Panc1 (cell line): Measurements from ENCODE around the gene ADARB1.

Experiments
- POLR2AphosphoS5 ChIP-seq: IDR thresholded peaks from 2 replicates; pipeline ENCODE4 v1.6.1; 2012; ENCODE audit warnings: mild to moderate bottlenecking, low read depth, low read length, moderate library complexity
- SIN3A ChIP-seq: IDR thresholded peaks from 2 replicates; pipeline ENCODE4 v1.6.1; 2012; ENCODE audit warnings: low read depth, mild to moderate bottlenecking, low read length, moderate library complexity, borderline replicate concordance; ENCODE audit not compliant: insufficient read depth
- TCF7L2 ChIP-seq: IDR thresholded peaks from 2 replicates; pipeline ENCODE4 v1.6.1; 2011; ENCODE audit warnings: mild to moderate bottlenecking, low read depth, low read length, inconsistent platforms
- TF ChIP-seq, protein P1 (sequence below): fragments of 450-650 bp; IDR thresholded peaks from 2 replicates; pipeline ENCODE4 v1.5.1; 2017; ENCODE audit warnings: mild to moderate bottlenecking

- TF ChIP-seq, protein P1, sequence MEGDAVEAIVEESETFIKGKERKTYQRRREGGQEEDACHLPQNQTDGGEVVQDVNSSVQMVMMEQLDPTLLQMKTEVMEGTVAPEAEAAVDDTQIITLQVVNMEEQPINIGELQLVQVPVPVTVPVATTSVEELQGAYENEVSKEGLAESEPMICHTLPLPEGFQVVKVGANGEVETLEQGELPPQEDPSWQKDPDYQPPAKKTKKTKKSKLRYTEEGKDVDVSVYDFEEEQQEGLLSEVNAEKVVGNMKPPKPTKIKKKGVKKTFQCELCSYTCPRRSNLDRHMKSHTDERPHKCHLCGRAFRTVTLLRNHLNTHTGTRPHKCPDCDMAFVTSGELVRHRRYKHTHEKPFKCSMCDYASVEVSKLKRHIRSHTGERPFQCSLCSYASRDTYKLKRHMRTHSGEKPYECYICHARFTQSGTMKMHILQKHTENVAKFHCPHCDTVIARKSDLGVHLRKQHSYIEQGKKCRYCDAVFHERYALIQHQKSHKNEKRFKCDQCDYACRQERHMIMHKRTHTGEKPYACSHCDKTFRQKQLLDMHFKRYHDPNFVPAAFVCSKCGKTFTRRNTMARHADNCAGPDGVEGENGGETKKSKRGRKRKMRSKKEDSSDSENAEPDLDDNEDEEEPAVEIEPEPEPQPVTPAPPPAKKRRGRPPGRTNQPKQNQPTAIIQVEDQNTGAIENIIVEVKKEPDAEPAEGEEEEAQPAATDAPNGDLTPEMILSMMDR = no peak
- TF ChIP-seq TCF7L2 (no peak), POLR2AphosphoS5 (no peak), SIN3A (no peak)
These were observed 133.7 kb downstream of the ADARB1 start for GRCh38 chr21:45207839-45208626.
